OCI-LY7 (cell line): Measurements from ENCODE around the gene LSM5. TPM values are rescaled to one million over a fixed set of nuclear protein-coding genes. Genes with fewer than 3 reads are reported as not detected.

Source experiments
- BruUV-seq: library from RNA; stranded (reverse); fragments of 400-500 nt; replicated peaks from 2 replicates; lab custom pipeline; 2021; lab: Mats Ljungman, UMichigan
- CTCF ChIA-PET: fragments of 300-600 bp; sonication (Branson Sonifier 250); formaldehyde crosslinking; loops from one replicate; lab custom pipeline; 2022; ENCODE audit warnings: antibody characterized with exemption; ENCODE audit not compliant: unreplicated experiment; lab: Charles Lee
- POLR2A ChIA-PET: fragments of 300-600 bp; sonication (Branson Sonifier 250); formaldehyde crosslinking; loops from one replicate; lab custom pipeline; 2022; ENCODE audit warnings: antibody characterized with exemption; lab: Charles Lee
- DNase-seq: peaks from one replicate; pipeline ENCODE4 v3.0.0-alpha.2; 2015; ENCODE audit warnings: low spot score
- H2AFZ ChIP-seq: fragments of 200-600 bp; sonication (generic), shearing (Covaris generic); 2 replicates; pipeline ENCODE4 v1.6.1; 2014; ENCODE audit warnings: mild to moderate bottlenecking, antibody characterized with exemption, low read length, moderate library complexity
- H3K27ac ChIP-seq: fragments of 200-600 bp; sonication (generic); 2 replicates; pipeline ENCODE4 v1.5.1; 2014; ENCODE audit warnings: mixed run types, low read depth, mild to moderate bottlenecking, moderate library complexity, low read length, inconsistent platforms; ENCODE audit not compliant: poor library complexity, severe bottlenecking
- H3K36me3 ChIP-seq: fragments of 200-600 bp; sonication (generic); 2 replicates; pipeline ENCODE4 v1.6.1; 2014; ENCODE audit warnings: mild to moderate bottlenecking, antibody characterized with exemption, low read length, moderate library complexity, mixed read lengths; ENCODE audit not compliant: insufficient read depth
- H3K4me1 ChIP-seq: fragments of 200-600 bp; sonication (generic); 2 replicates; pipeline ENCODE4 v1.5.1; 2014; ENCODE audit warnings: mild to moderate bottlenecking, low read length; ENCODE audit not compliant: insufficient read depth, poor library complexity, severe bottlenecking
- H3K4me2 ChIP-seq: fragments of 200-600 bp; sonication (generic); 2 replicates; pipeline ENCODE4 v1.6.1; 2014; ENCODE audit warnings: mild to moderate bottlenecking, low read length
- H3K4me3 ChIP-seq: fragments of 200-600 bp; sonication (generic); 2 replicates; pipeline ENCODE4 v1.5.1; 2014; ENCODE audit warnings: mild to moderate bottlenecking, low read depth, low read length; ENCODE audit not compliant: poor library complexity, severe bottlenecking
- H3K79me2 ChIP-seq: fragments of 200-600 bp; sonication (generic); 2 replicates; pipeline ENCODE4 v1.6.1; 2016; ENCODE audit warnings: low read depth, mild to moderate bottlenecking, low read length, moderate library complexity, mixed read lengths; ENCODE audit not compliant: insufficient read depth
- H3K9me2 ChIP-seq: fragments of 200-600 bp; sonication (generic); 2 replicates; pipeline ENCODE4 v1.6.1; 2016; ENCODE audit warnings: mild to moderate bottlenecking, low read length, mixed read lengths; ENCODE audit not compliant: insufficient read depth
- H3K9me3 ChIP-seq: fragments of 200-600 bp; sonication (generic); 2 replicates; pipeline ENCODE4 v1.6.1; 2014; ENCODE audit warnings: mild to moderate bottlenecking, mixed run types, low read length, mixed read lengths
- H4K20me1 ChIP-seq: fragments of 200-600 bp; sonication (generic); 2 replicates; pipeline ENCODE4 v1.6.1; 2014; ENCODE audit warnings: mild to moderate bottlenecking, antibody characterized with exemption, low read length, moderate library complexity, mixed read lengths; ENCODE audit not compliant: insufficient read depth
- EZH2phosphoT487 ChIP-seq: fragments of 200-600 bp; sonication (generic); IDR thresholded peaks from 2 replicates; pipeline ENCODE4 v1.6.1; 2018; ENCODE audit warnings: low read depth, borderline replicate concordance, mild to moderate bottlenecking, mixed run types, antibody characterized with exemption, low read length, moderate library complexity, mixed read lengths
- intact Hi-C: fragments of 100-400 bp; cut with micrococcal nuclease; formaldehyde crosslinking; loops from one replicate; pipeline ENCODE4 v1.10.0; 2022; ENCODE audit not compliant: unreplicated experiment
- total RNA-seq, 2 experiments: library from RNA; depleted of rRNA in 1 of 2; stranded (reverse); fragments of >200 nt in 1 of 2; shearing (Covaris generic) in 1 of 2; gene quantifications; 2 replicates each; pipeline ENCODE4 v1.2.3, GENCODE V29; 2014 to 2022
- TF ChIP-seq, protein P1 (sequence below): fragments of 200-600 bp; sonication (generic); conservative IDR thresholded peaks from 2 replicates; pipeline ENCODE4 v1.5.1; 2014; ENCODE audit warnings: mild to moderate bottlenecking, antibody characterized with exemption, low read length, moderate library complexity, mixed read lengths

The LSM5 gene
- total RNA-seq, 2 experiments from 2014 or later = 38.9 to 108 TPM

DNA sequence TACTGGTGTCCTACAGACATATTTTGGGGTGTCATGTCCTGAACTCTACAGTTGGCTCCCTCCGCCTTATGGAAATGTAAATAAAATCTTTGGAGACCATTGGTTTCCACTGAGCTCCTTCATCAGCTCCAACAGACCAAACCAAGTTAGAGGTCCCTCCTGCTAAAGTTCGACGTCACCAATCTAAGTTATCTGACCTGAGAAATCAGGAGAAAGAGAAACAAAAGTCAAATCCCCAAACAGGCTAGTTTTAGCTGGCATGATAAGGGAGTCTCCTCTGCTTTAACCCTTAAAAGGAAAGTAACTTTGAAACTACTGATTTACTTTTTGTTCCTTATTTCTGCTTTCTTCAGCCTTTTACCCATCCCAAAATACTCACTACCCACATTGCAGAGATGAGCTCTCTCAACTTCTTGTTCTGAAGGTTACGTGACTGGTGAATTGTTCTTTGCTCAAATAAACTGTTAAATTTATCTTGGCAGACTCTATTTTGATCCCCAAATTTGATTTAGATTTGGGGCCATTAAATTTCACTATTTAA is 45.1 kb upstream of the LSM5 start:
- no peaks in the 10 kb centered on the region for H3K9me2 ChIP-seq
- CTCF ChIA-PET = no interaction called here
- no peak overlapping the region for H2AFZ ChIP-seq
- no peak overlapping the region for H3K4me3 ChIP-seq
- H3K79me2 ChIP-seq = peaks cover 17% of the 10 kb centered on the region; the same call in 1 of the 2 replicates
- H3K4me1 ChIP-seq = no peaks in the 10 kb centered on the region
- H3K9me3 ChIP-seq = peaks cover 14% of the 10 kb centered on the region; the same call in 1 of the 2 replicates
- no TSS peak for BruUV-seq
- intact Hi-C loops = no loop called here
- H3K36me3 ChIP-seq = peaks cover 36% of the 10 kb centered on the region
- no peak for DNase-seq
- H4K20me1 ChIP-seq = 0 out of 2 replicates have a peak, but pooled peaks cover 4% of the 10 kb centered on the region
- POLR2A ChIA-PET = interaction anchor here (0.7 to 0.8 kb wide), 2 partner anchors 9 to 12 kb away, joined by 3 to 4 read pairs; no protein-coding TSS in a partner anchor
- H3K27ac ChIP-seq = no peak overlapping the region
- TF ChIP-seq, protein P1, sequence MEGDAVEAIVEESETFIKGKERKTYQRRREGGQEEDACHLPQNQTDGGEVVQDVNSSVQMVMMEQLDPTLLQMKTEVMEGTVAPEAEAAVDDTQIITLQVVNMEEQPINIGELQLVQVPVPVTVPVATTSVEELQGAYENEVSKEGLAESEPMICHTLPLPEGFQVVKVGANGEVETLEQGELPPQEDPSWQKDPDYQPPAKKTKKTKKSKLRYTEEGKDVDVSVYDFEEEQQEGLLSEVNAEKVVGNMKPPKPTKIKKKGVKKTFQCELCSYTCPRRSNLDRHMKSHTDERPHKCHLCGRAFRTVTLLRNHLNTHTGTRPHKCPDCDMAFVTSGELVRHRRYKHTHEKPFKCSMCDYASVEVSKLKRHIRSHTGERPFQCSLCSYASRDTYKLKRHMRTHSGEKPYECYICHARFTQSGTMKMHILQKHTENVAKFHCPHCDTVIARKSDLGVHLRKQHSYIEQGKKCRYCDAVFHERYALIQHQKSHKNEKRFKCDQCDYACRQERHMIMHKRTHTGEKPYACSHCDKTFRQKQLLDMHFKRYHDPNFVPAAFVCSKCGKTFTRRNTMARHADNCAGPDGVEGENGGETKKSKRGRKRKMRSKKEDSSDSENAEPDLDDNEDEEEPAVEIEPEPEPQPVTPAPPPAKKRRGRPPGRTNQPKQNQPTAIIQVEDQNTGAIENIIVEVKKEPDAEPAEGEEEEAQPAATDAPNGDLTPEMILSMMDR = no peak
- no peak for TF ChIP-seq EZH2phosphoT487
- no peak overlapping the region for H3K4me2 ChIP-seq

GRCh38 chr7:32533276-32534029 is 43.3 kb upstream of the LSM5 start:
- Histone ChIP-seq H4K20me1 (no peaks in the 10 kb centered on the region), H3K9me3 (peaks cover 14% of the 10 kb centered on the region; the same call in 1 of the 2 replicates), H3K4me1 (no peaks in the 10 kb centered on the region), H2AFZ (no peak overlapping the region), H3K79me2 (peaks cover 25% of the 10 kb centered on the region; the same call in 1 of the 2 replicates), H3K9me2 (no peaks in the 10 kb centered on the region), H3K36me3 (peaks cover 38% of the 10 kb centered on the region), H3K4me2 (no peak overlapping the region), H3K4me3 (no peak overlapping the region), H3K27ac (no peak overlapping the region)
- no peak for DNase-seq
- TF ChIP-seq, protein P1 = no peak
- TF ChIP-seq EZH2phosphoT487 = no peak
- ChIA-PET CTCF (no interaction called here), POLR2A (no interaction called here)
- intact Hi-C loops = no loop called here
- no TSS peak for BruUV-seq
